Testis (tissue), 3 donors: ENCODE data around the gene SLC16A6. TPM values are rescaled to one million over a fixed set of nuclear protein-coding genes. Genes with fewer than 3 reads are reported as not detected.
"Not testable (repeated sequence)": the region's sequence is repeated elsewhere in the genome, so short reads cannot be mapped to it uniquely, and the experiment has no call there.

ENCODE experiments used
- DNase-seq: peaks from one replicate; pipeline ENCODE4 v3.0.0-alpha.2; 2019
- H3K27ac ChIP-seq, 2 donors: fragments of 200-600 bp; sonication (generic); one replicate each; pipeline ENCODE4 v1.5.1; 2019
- H3K27me3 ChIP-seq: fragments of 200-600 bp; sonication (generic); one replicate; pipeline ENCODE4 v1.5.1; 2019
- H3K36me3 ChIP-seq: fragments of 200-600 bp; sonication (generic); one replicate; pipeline ENCODE4 v1.5.1; 2017; ENCODE audit warnings: low read depth; ENCODE audit errors: missing control alignments
- H3K4me1 ChIP-seq: fragments of 200-600 bp; sonication (generic); one replicate; pipeline ENCODE4 v1.5.1; 2019
- H3K4me3 ChIP-seq, 2 donors: fragments of 200-600 bp; sonication (generic); one replicate each; pipeline ENCODE4 v1.5.1; 2017 to 2019
- H3K9me3 ChIP-seq: fragments of 200-600 bp; sonication (generic); one replicate; pipeline ENCODE4 v1.5.1; 2017
- CTCF ChIP-seq, 3 experiments: fragments of 450-650 bp in 2 of 3; fragments of 200-600 bp in 1 of 3; sonication (generic) in 1 of 3; IDR thresholded peaks; one replicate each; pipeline ENCODE4 v1.5.1; 2016 to 2019; ENCODE audit warnings: antibody characterized with exemption in 3 of 3, mild to moderate bottlenecking in 2 of 3, moderate library complexity in 1 of 3
- POLR2A ChIP-seq: fragments of 450-650 bp; IDR thresholded peaks from one replicate; pipeline ENCODE4 v1.6.1; 2017; ENCODE audit warnings: antibody characterized with exemption, mild to moderate bottlenecking, moderate library complexity
- WGBS, 2 donors: methylation state at CpG; one replicate each; pipeline ENCODE4 v1.1.5; 2018; 5-methylcytosine and 5-hydroxymethylcytosine counted together
- intact Hi-C: fragments of 100-400 bp; cut with DNase I; formaldehyde crosslinking; loops from one replicate; pipeline ENCODE4 v1.15.1; 2023; ENCODE audit warnings: low total_unique reads
- polyA plus RNA-seq: library from polyadenylated mRNA; stranded (reverse); fragments of 350-450 nt; fragmentation: Illumina TruSeq; extraction: RNeasy Lipid Tissue Mini Kit (QIAGEN cat#74804); gene quantifications from one replicate; pipeline ENCODE4 v1.2.3, GENCODE V29; 2014; ENCODE audit warnings: low read depth, low replicate concordance; ENCODE audit not compliant: insufficient read depth
- total RNA-seq, 2 donors: library from RNA; depleted of rRNA; stranded (reverse); fragments of >200 nt; gene quantifications; one replicate each; pipeline ENCODE4 v1.2.3, GENCODE V29; 2016

The SLC16A6 gene
- total and polyA plus RNA-seq, 3 donors from 2014 or later: 1.5 to 2.2 (median 1.9) TPM

GRCh38 chr17:68310152-68310551 is 19.2 kb upstream of the SLC16A6 start:
- no peaks in the 10 kb centered on the region for H3K9me3 ChIP-seq
- no peaks in the 10 kb centered on the region for H3K4me1 ChIP-seq
- intact Hi-C loops: no loop called here
- 95 to 98% methylated on average over 8 of the region's 8 CpGs for WGBS, 2 donors
- no peaks in the 10 kb centered on the region for H3K36me3 ChIP-seq
- no peak for DNase-seq
- no peak overlapping the region for H3K4me3 ChIP-seq
- no peaks in the 10 kb centered on the region for H3K27me3 ChIP-seq
- TF ChIP-seq CTCF (IDR thresholded peaks at IDR 0.05) (no peak), POLR2A (no peak)
- H3K27ac ChIP-seq: no peak overlapping the region

GRCh38 chr17:68309066-68309670 is 18.2 kb upstream of the SLC16A6 start:
- H3K9me3 ChIP-seq, H3K36me3 ChIP-seq, H3K4me1 ChIP-seq, H3K4me3 ChIP-seq, DNase-seq, intact Hi-C loops, H3K27me3 ChIP-seq, H3K27ac ChIP-seq: not testable (repeated sequence)
- WGBS, 2 donors: 95 to 96% methylated on average over 3 to 27 of the region's 28 CpGs

GRCh38 chr17:68308486-68308885 is 17.6 kb upstream of the SLC16A6 start:
- DNase-seq, H3K4me3 ChIP-seq, H3K4me1 ChIP-seq, H3K36me3 ChIP-seq, intact Hi-C loops, H3K27ac ChIP-seq, H3K9me3 ChIP-seq, H3K27me3 ChIP-seq: not testable (repeated sequence)
- 92 to 93% methylated on average over 3 to 7 of the region's 7 CpGs for WGBS, 2 donors

GRCh38 chr17:68307443-68307842 is 16.5 kb upstream of the SLC16A6 start:
- no peak for DNase-seq
- Histone ChIP-seq H3K36me3 (no peaks in the 10 kb centered on the region), H3K9me3 (no peaks in the 10 kb centered on the region), H3K27me3 (no peaks in the 10 kb centered on the region), H3K4me3 (no peak overlapping the region), H3K4me1 (no peaks in the 10 kb centered on the region), H3K27ac (no peak overlapping the region)
- no peak for TF ChIP-seq POLR2A
- intact Hi-C loops: no loop called here
- 90 to 92% methylated on average over 8 of the region's 8 CpGs for WGBS, 2 donors

GRCh38 chr17:68306819-68307218 is 15.9 kb upstream of the SLC16A6 start:
- no peak for TF ChIP-seq CTCF (IDR thresholded peaks at IDR 0.05)
- no peak for TF ChIP-seq POLR2A
- DNase-seq: no peak
- H3K4me3 ChIP-seq: no peak overlapping the region
- intact Hi-C loops: no loop called here
- no peaks in the 10 kb centered on the region for H3K9me3 ChIP-seq
- no peaks in the 10 kb centered on the region for H3K4me1 ChIP-seq
- no peaks in the 10 kb centered on the region for H3K36me3 ChIP-seq
- WGBS, 2 donors: 70 to 79% methylated on average over 6 of the region's 6 CpGs
- H3K27ac ChIP-seq: no peak overlapping the region
- no peaks in the 10 kb centered on the region for H3K27me3 ChIP-seq

- TF ChIP-seq CTCF (IDR thresholded peaks at IDR 0.05) (no peak), POLR2A (no peak)
- no peak for DNase-seq
- intact Hi-C loops: no loop called here
- Histone ChIP-seq H3K27ac (peak overlapping the region in 1 of 2 donors; percentile 11), H3K36me3 (no peaks in the 10 kb centered on the region), H3K4me1 (no peaks in the 10 kb centered on the region), H3K9me3 (no peaks in the 10 kb centered on the region), H3K4me3 (no peak overlapping the region), H3K27me3 (no peaks in the 10 kb centered on the region)
- 63 to 69% methylated on average over 4 of the region's 4 CpGs for WGBS, 2 donors
These were observed 14.2 kb upstream of the SLC16A6 start for GRCh38 chr17:68305142-68305541.
